Stimulated activated CD8-positive, alpha-beta memory T cell treated with anti-CD3 and anti-CD28 coated beads, Interleukin-15, amount 100 ng/mL, for 24 hours (primary cell): Measurements from ENCODE around the gene ATP9B.
"Not testable (repeated sequence)": the region's sequence is repeated elsewhere in the genome, so short reads cannot be mapped to it uniquely, and the experiment has no call there.

Source experiments
- DNase-seq: peaks from one replicate; pipeline ENCODE4 v3.0.0-alpha.2; 2020; ENCODE audit warnings: low read depth

ATP9B gene

GRCh38 chr18:79136742-79137141 lies 67.5 kb downstream of the ATP9B start:
- no peak for DNase-seq

GRCh38 chr18:79139206-79139605 lies 70.0 kb downstream of the ATP9B start:
- DNase-seq, result no peak

GRCh38 chr18:79147014-79147413 lies 77.8 kb downstream of the ATP9B start:
- no peak for DNase-seq

GRCh38 chr18:79151191-79151590 lies 82.0 kb downstream of the ATP9B start:
- no peak for DNase-seq

GRCh38 chr18:79156327-79156726 lies 87.1 kb downstream of the ATP9B start:
- DNase-seq, result no peak

GRCh38 chr18:79164706-79165105 lies 95.5 kb downstream of the ATP9B start:
- no peak for DNase-seq

- DNase-seq, result no peak
Observed at GRCh38 chr18:79166702-79167101, 97.5 kb downstream of the ATP9B start.

GRCh38 chr18:79167526-79168190 lies 98.5 kb downstream of the ATP9B start:
- no peak for DNase-seq

GRCh38 chr18:79169958-79170555 lies 100.9 kb downstream of the ATP9B start:
- DNase-seq, result no peak

- not testable (repeated sequence) for DNase-seq
Observed at GRCh38 chr18:79172331-79172730, 103.1 kb downstream of the ATP9B start.

GRCh38 chr18:79173742-79174141 lies 104.5 kb downstream of the ATP9B start:
- DNase-seq, result no peak

- DNase-seq, result no peak
Observed at GRCh38 chr18:79178113-79178531, 108.9 kb downstream of the ATP9B start.

GRCh38 chr18:79182047-79182713 lies 113.0 kb downstream of the ATP9B start:
- no peak for DNase-seq

- DNase-seq, result no peak
Observed at GRCh38 chr18:79185648-79186047, 116.5 kb downstream of the ATP9B start.

- no peak for DNase-seq
Observed at GRCh38 chr18:79186649-79187048, 117.5 kb downstream of the ATP9B start.

- no peak for DNase-seq
Observed at GRCh38 chr18:79187532-79188277, 118.5 kb downstream of the ATP9B start.

- DNase-seq, result no peak
Observed at GRCh38 chr18:79191418-79191817, 122.2 kb downstream of the ATP9B start.

- DNase-seq, result no peak
Observed at GRCh38 chr18:79191956-79192355, 122.8 kb downstream of the ATP9B start.

GRCh38 chr18:79193826-79194225 lies 124.6 kb downstream of the ATP9B start:
- DNase-seq, result no peak

- DNase-seq, result no peak
Observed at GRCh38 chr18:79195716-79196683, 126.8 kb downstream of the ATP9B start.

GRCh38 chr18:79197531-79197930 lies 128.3 kb downstream of the ATP9B start:
- DNase-seq, result no peak
